Activated T-helper 2 cell treated with anti-CD3 and anti-CD28 coated beads, Interferon-gamma antibody, Interleukin-2, Interleukin-4, amounts not matched to agents 10 μg/mL and 5 μg/mL and 100 μg/mL, durations not matched to agents 14 hours and 24 hours and 36 hours (primary cell): Measurements from ENCODE around the gene TMEM208. TPM values are rescaled to one million over a fixed set of nuclear protein-coding genes. Genes with fewer than 3 reads are reported as not detected.

Experiments
- DNase-seq: peaks from one replicate; pipeline ENCODE4 v3.0.0; 2021; ENCODE audit warnings: low spot score
- H3K27ac Mint-ChIP-seq: one replicate; pipeline ENCODE4 v1.8.0; 2021; ENCODE audit warnings: mixed read lengths
- H3K27me3 Mint-ChIP-seq: one replicate; pipeline ENCODE4 v1.8.0; 2021; ENCODE audit warnings: low read depth, mixed read lengths
- H3K36me3 Mint-ChIP-seq: one replicate; pipeline ENCODE4 v1.8.0; 2021; ENCODE audit warnings: low read depth, mixed read lengths
- H3K4me1 Mint-ChIP-seq: one replicate; pipeline ENCODE4 v1.8.0; 2021; ENCODE audit warnings: low read depth, mixed read lengths
- H3K4me3 Mint-ChIP-seq: one replicate; pipeline ENCODE4 v1.8.0; 2021; ENCODE audit warnings: low read depth, mild to moderate bottlenecking, moderate library complexity, mixed read lengths
- H3K9me3 Mint-ChIP-seq: one replicate; pipeline ENCODE4 v1.8.0; 2021; ENCODE audit warnings: mixed read lengths
- intact Hi-C: fragments of 100-400 bp; cut with micrococcal nuclease; formaldehyde crosslinking; loops from one replicate; pipeline ENCODE4 v1.15.1; 2023
- total RNA-seq: library from RNA; stranded (reverse); gene quantifications from 2 replicates; pipeline ENCODE4 v1.2.3, GENCODE V29; 2022

TMEM208 gene
- total RNA-seq, 1 donor from 2014 or later = 55.4 TPM

GRCh38 chr16:67223992-67224391 is 2.9 kb upstream of the TMEM208 start:
- intact Hi-C loops = no loop called here
- Mint-ChIP-seq H3K4me1 (peaks cover 40% of the 10 kb centered on the region), H3K4me3 (no peak overlapping the region), H3K27ac (no peak overlapping the region), H3K27me3 (no peaks in the 10 kb centered on the region), H3K9me3 (no peaks in the 10 kb centered on the region), H3K36me3 (peaks cover 16% of the 10 kb centered on the region)
- no peak for DNase-seq

DNA sequence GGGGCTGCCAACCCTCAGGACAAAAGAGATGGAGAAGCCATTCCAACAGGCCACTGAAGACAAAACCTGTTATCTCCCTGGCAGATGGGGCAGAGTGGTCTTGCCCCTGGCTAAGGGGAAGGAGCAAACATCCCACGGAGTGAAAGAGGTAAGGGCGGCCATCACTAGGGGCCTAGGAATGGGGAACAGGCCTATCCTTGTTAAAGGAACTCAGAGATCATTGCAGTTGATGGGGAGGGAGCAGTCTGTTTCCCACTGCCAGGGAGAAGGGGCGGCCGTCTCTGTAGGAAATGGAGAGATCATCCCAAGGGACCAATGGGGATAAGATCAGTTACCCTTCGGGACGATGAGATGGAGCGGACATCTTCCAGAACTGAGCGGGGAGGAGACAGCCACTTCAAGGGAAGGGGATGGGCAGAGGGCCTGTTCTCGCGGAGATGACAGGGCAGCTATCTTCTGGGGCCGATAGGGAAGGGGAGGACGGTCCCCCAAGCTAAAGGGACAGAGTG is 581 bp upstream of the TMEM208 start:
- Mint-ChIP-seq H3K4me1 (peaks cover 40% of the 10 kb centered on the region), H3K27ac (peak overlapping the region; percentile 93), H3K27me3 (no peaks in the 10 kb centered on the region), H3K4me3 (peak overlapping the region; percentile 98), H3K9me3 (no peaks in the 10 kb centered on the region), H3K36me3 (peaks cover 37% of the 10 kb centered on the region)
- intact Hi-C loops = loop anchor here (2.0 to 5.0 kb wide), 2 partner anchors 44 to 66 kb away; partner anchors contain the start of gene MATCAP1
- DNase-seq = no peak

DNA sequence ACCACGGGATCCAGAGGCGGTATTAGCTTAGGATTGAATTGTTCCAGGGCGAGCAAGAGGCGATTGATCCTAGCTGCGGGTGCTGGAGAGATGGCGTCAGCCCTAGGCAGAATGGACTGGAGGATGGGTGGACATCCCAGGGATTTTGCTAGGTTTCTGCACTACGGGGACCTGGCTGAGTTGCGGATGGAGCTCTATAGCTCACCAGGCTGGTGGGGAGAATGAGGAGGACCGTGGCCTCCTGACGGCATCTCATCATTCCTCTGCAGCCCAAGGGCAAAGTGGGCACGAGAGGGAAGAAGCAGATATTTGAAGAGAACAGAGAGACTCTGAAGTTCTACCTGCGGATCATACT is 614 bp downstream of the TMEM208 start:
- peak overlapping the region; percentile 98 for H3K4me3 Mint-ChIP-seq
- no peak for DNase-seq
- H3K27me3 Mint-ChIP-seq = no peaks in the 10 kb centered on the region
- intact Hi-C loops = loop anchor here (1.0 to 5.0 kb wide), 3 partner anchors 17 to 67 kb away; partner anchors contain the start of gene MATCAP1
- peaks cover 49% of the 10 kb centered on the region for H3K36me3 Mint-ChIP-seq
- no peaks in the 10 kb centered on the region for H3K9me3 Mint-ChIP-seq
- peaks cover 40% of the 10 kb centered on the region for H3K4me1 Mint-ChIP-seq
- H3K27ac Mint-ChIP-seq = peak overlapping the region; percentile 93

GRCh38 chr16:67228034-67228785 is 1.3 kb downstream of the TMEM208 start:
- no peak for DNase-seq
- intact Hi-C loops = loop anchor here (5.0 kb wide), 1 partner anchor 46 kb away; the partner anchor contains the start of gene MATCAP1
- peaks cover 40% of the 10 kb centered on the region for H3K4me1 Mint-ChIP-seq
- peak overlapping the region; percentile 98 for H3K4me3 Mint-ChIP-seq
- H3K36me3 Mint-ChIP-seq = peaks cover 53% of the 10 kb centered on the region
- no peaks in the 10 kb centered on the region for H3K9me3 Mint-ChIP-seq
- peak overlapping the region; percentile 93 for H3K27ac Mint-ChIP-seq
- H3K27me3 Mint-ChIP-seq = no peaks in the 10 kb centered on the region

GRCh38 chr16:67228905-67229304 is 2.0 kb downstream of the TMEM208 start:
- no peak for DNase-seq
- peak overlapping the region; percentile 98 for H3K4me3 Mint-ChIP-seq
- H3K36me3 Mint-ChIP-seq = peaks cover 58% of the 10 kb centered on the region
- H3K9me3 Mint-ChIP-seq = no peaks in the 10 kb centered on the region
- no peaks in the 10 kb centered on the region for H3K27me3 Mint-ChIP-seq
- no peak overlapping the region for H3K27ac Mint-ChIP-seq
- H3K4me1 Mint-ChIP-seq = peaks cover 36% of the 10 kb centered on the region
- intact Hi-C loops = loop anchor here (5.0 kb wide), 1 partner anchor 47 kb away; the partner anchor contains the start of gene MATCAP1

- Mint-ChIP-seq H3K4me1 (peaks cover 25% of the 10 kb centered on the region), H3K36me3 (peaks cover 67% of the 10 kb centered on the region), H3K9me3 (no peaks in the 10 kb centered on the region), H3K27me3 (no peaks in the 10 kb centered on the region), H3K4me3 (no peak overlapping the region), H3K27ac (no peak overlapping the region)
- no peak for DNase-seq
- intact Hi-C loops = loop anchor here (5.0 kb wide), 1 partner anchor 48 kb away; the partner anchor contains the start of gene MATCAP1
Measured at GRCh38 chr16:67229906-67230808, 3.2 kb downstream of the TMEM208 start.

- intact Hi-C loops = no loop called here
- DNase-seq = no peak
- Mint-ChIP-seq H3K4me1 (peaks cover 18% of the 10 kb centered on the region), H3K27ac (no peak overlapping the region), H3K4me3 (no peak overlapping the region), H3K9me3 (no peaks in the 10 kb centered on the region), H3K27me3 (no peaks in the 10 kb centered on the region), H3K36me3 (peaks cover 74% of the 10 kb centered on the region)
Measured at GRCh38 chr16:67230809-67231660, 4.1 kb downstream of the TMEM208 start.

- Mint-ChIP-seq H3K36me3 (peaks cover 83% of the 10 kb centered on the region), H3K4me3 (no peak overlapping the region), H3K9me3 (no peaks in the 10 kb centered on the region), H3K4me1 (peaks cover 5% of the 10 kb centered on the region), H3K27me3 (no peaks in the 10 kb centered on the region), H3K27ac (no peak overlapping the region)
- DNase-seq = no peak
- intact Hi-C loops = no loop called here
Measured at GRCh38 chr16:67233596-67233995, 6.7 kb downstream of the TMEM208 start.

GRCh38 chr16:67234180-67234597 is 7.3 kb downstream of the TMEM208 start:
- H3K4me1 Mint-ChIP-seq = peaks cover 5% of the 10 kb centered on the region
- no peak overlapping the region for H3K4me3 Mint-ChIP-seq
- intact Hi-C loops = no loop called here
- H3K36me3 Mint-ChIP-seq = peaks cover 84% of the 10 kb centered on the region
- H3K27ac Mint-ChIP-seq = no peak overlapping the region
- H3K27me3 Mint-ChIP-seq = no peaks in the 10 kb centered on the region
- no peaks in the 10 kb centered on the region for H3K9me3 Mint-ChIP-seq
- no peak for DNase-seq

- peaks cover 73% of the 10 kb centered on the region for H3K36me3 Mint-ChIP-seq
Measured at GRCh38 chr16:67235816-67236562, 9.1 kb downstream of the TMEM208 start.

DNA sequence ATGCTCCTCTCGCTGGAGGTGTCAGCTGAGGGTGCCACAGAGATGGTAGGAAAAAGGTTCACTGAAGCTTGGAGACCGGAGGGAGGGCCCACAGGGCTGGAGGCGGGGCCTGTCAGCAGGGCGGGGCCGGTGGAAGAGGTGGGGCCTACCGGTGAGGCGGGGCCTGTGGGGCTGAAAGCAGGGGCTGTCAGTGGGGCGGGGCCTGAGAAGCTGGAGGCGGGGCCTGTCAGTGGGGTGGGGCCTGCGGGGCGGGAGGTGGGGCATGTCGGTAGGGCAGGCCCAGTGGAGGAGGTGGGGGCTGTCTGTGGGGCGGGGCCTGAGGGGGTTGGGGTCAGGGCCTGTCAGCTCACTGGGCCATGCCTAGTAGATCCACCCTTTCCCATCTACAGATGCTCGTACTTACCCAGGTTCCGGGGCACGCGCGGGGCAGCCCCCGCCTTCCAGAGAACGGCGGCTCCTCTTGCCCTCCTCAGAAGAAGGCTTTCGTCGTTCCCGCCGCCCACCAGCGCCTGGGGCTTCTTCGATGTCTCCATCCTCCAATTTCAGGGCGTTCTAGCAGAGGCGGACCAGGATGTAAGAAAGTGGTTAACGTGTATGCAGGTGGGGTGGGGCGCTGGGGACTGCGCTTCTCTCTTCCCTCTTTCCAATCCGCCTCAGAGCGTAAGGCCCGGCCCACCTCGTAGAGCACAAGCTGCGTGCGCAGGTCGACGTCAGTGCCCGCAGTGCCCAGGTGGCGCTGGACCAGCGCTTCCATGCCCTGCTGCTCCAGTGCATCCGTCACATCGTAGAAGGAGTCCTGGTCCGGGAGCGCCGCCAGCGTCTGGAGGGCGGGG is 9.8 kb downstream of the TMEM208 start:
- DNase-seq = peak; percentile 71
- Mint-ChIP-seq H3K27ac (peak overlapping the region; percentile 82), H3K36me3 (peaks cover 68% of the 10 kb centered on the region), H3K27me3 (no peaks in the 10 kb centered on the region), H3K4me3 (peak overlapping the region; percentile 17), H3K9me3 (no peaks in the 10 kb centered on the region), H3K4me1 (peaks cover 13% of the 10 kb centered on the region)
- intact Hi-C loops = loop anchor here (1.0 kb wide), 1 partner anchor 8 kb away; no protein-coding TSS in a partner anchor

More at GRCh38 chr16:67235816-67236562, 9.1 kb downstream of the TMEM208 start:
- Mint-ChIP-seq H3K4me3 (peak overlapping the region; percentile 17), H3K9me3 (no peaks in the 10 kb centered on the region), H3K27ac (peak overlapping the region; percentile 82), H3K27me3 (no peaks in the 10 kb centered on the region), H3K4me1 (peaks cover 8% of the 10 kb centered on the region)
- no peak for DNase-seq
- intact Hi-C loops = loop anchor here (1.0 kb wide), 1 partner anchor 8 kb away; no protein-coding TSS in a partner anchor
